ENCODE results near the gene S100A11.

- TF ChIP-seq CTCF (IDR thresholded peaks at IDR 0.05), result no peak
- TF ChIP-seq POLR2A (IDR thresholded peaks at IDR 0.05), result no peak
- TF ChIP-seq EP300 (IDR thresholded peaks at IDR 0.05), result no peak
Measured at GRCh38 chr1:152043870-152044269, 7.1 kb upstream of the S100A11 start.

All from ovary (tissue), 3 donors.